Sigmoid colon (tissue), 7 donors: Measurements from ENCODE around the gene BRMS1. TPM values are rescaled to one million over a fixed set of nuclear protein-coding genes. Genes with fewer than 3 reads are reported as not detected.
A peak's percentile ranks its signal among the peaks of the same experiment; 100 is the strongest.

Experiments
- DNase-seq: peaks from one replicate; pipeline ENCODE4 v3.0.0-alpha.2; 2019
- H3K27ac ChIP-seq, 4 donors: fragments of 200-600 bp; sonication (generic); one replicate each; pipeline ENCODE4 v1.5.1; 2016 to 2019; ENCODE audit warnings: mild to moderate bottlenecking in 1 of 4
- H3K27me3 ChIP-seq, 3 donors: fragments of 200-600 bp; sonication (generic); one replicate each; pipeline ENCODE4 v1.5.1; 2019; ENCODE audit warnings: mild to moderate bottlenecking in 1 of 3
- H3K36me3 ChIP-seq, 4 donors: fragments of 200-600 bp; sonication (generic); one replicate each; pipeline ENCODE4 v1.5.1; 2016 to 2019
- H3K4me1 ChIP-seq, 4 donors: fragments of 200-600 bp; sonication (generic); one replicate each; pipeline ENCODE4 v1.5.1; 2017 to 2019
- H3K4me3 ChIP-seq, 4 donors: fragments of 200-600 bp; sonication (generic); one replicate each; pipeline ENCODE4 v1.5.1; 2017 to 2019; ENCODE audit warnings: mild to moderate bottlenecking in 2 of 4, moderate library complexity in 1 of 4
- H3K9me3 ChIP-seq, 4 donors: fragments of 200-600 bp in 3 of 4; sonication (generic) in 3 of 4; one replicate each; pipeline versions ENCODE4 v1.5.1 to v1.6.1; 2013 to 2019
- CTCF ChIP-seq, 4 experiments: fragments of 450-650 bp in 3 of 4; fragments of 200-600 bp in 1 of 4; IDR thresholded peaks; one replicate each; pipeline ENCODE4 v1.5.1; 2016 to 2019; ENCODE audit warnings: antibody characterized with exemption in 4 of 4, mild to moderate bottlenecking in 3 of 4, moderate library complexity in 2 of 4
- EP300 ChIP-seq, 4 donors: sonication (generic); formaldehyde crosslinking; IDR thresholded peaks; one replicate each; pipeline ENCODE4 v1.6.1; 2017; ENCODE audit warnings: antibody characterized with exemption in 4 of 4
- POLR2A ChIP-seq, 2 donors: fragments of 450-650 bp; IDR thresholded peaks; one replicate each; pipeline ENCODE4 v1.6.1; 2016; ENCODE audit warnings: antibody characterized with exemption in 2 of 2, mild to moderate bottlenecking in 2 of 2, moderate library complexity in 2 of 2
- POLR2AphosphoS5 ChIP-seq, 4 donors: sonication (generic); formaldehyde crosslinking; IDR thresholded peaks; one replicate each; pipeline ENCODE4 v1.6.1; 2017; ENCODE audit warnings: antibody characterized with exemption in 4 of 4
- WGBS, 2 donors: extraction: QIAGEN DNeasy Blood & Tissue Kit; methylation state at CpG; one replicate each; pipeline ENCODE4 v1.1.7; 2013; 5-methylcytosine and 5-hydroxymethylcytosine counted together
- intact Hi-C: fragments of 100-400 bp; cut with DNase I; formaldehyde crosslinking; loops from one replicate; pipeline ENCODE4 v1.15.1; 2023
- polyA plus RNA-seq, 3 donors: library from polyadenylated mRNA; stranded (reverse); fragments of 200-250 nt; gene quantifications; one replicate each; pipeline ENCODE4 v1.2.3, GENCODE V29; 2013
- total RNA-seq, 4 donors: library from RNA; depleted of rRNA; stranded (reverse); fragments of >200 nt; gene quantifications; one replicate each; pipeline ENCODE4 v1.1.0, GENCODE V29; 2016
- donor health status: healthy with polysubstance abuse.
- donor health status: Bipolar disorder and iron deficiency.
- donor health status: healthy.

The BRMS1 gene
- total and polyA plus RNA-seq, 7 donors: 20.2 to 81.8 (median 36.2) TPM

- DNase-seq: no peak
- H3K27me3 ChIP-seq: peaks cover 4 to 23% (median 13%) of the 10 kb centered on the region in 3 donors
- TF ChIP-seq POLR2AphosphoS5 (IDR thresholded peaks at IDR 0.05) (no peak), POLR2A (IDR thresholded peaks at IDR 0.05) (no peak), CTCF (IDR thresholded peaks at IDR 0.05) (no peak), EP300 (IDR thresholded peaks at IDR 0.05) (no peak)
- peaks cover 0 to 12% (median 10%) of the 10 kb centered on the region in 4 donors for H3K4me1 ChIP-seq
- intact Hi-C loops: no loop called here
- H3K36me3 ChIP-seq: no peaks in the 10 kb centered on the region
- no peaks in the 10 kb centered on the region for H3K9me3 ChIP-seq
- H3K4me3 ChIP-seq: no peak overlapping the region
- no peak overlapping the region for H3K27ac ChIP-seq
- WGBS, 2 donors: 94 to 95% methylated on average over 8 of the region's 8 CpGs
These were observed 22.1 kb upstream of the BRMS1 start for GRCh38 chr11:66366844-66367477.

GRCh38 chr11:66365711-66366619 is 21.1 kb upstream of the BRMS1 start:
- TF ChIP-seq POLR2AphosphoS5 (IDR thresholded peaks at IDR 0.05): no peak
- TF ChIP-seq POLR2A (IDR thresholded peaks at IDR 0.05): no peak
- TF ChIP-seq EP300 (IDR thresholded peaks at IDR 0.05): no peak
- no peak for TF ChIP-seq CTCF (IDR thresholded peaks at IDR 0.05)
- peak; percentile 42 for DNase-seq
- H3K4me1 ChIP-seq: peaks cover 0 to 2% (median under 1%) of the 10 kb centered on the region in 4 donors

GRCh38 chr11:66365166-66365565 is 20.3 kb upstream of the BRMS1 start:
- H3K36me3 ChIP-seq: no peaks in the 10 kb centered on the region
- H3K27me3 ChIP-seq: peaks cover 0 to 5% (median 4%) of the 10 kb centered on the region in 3 donors
- intact Hi-C loops: no loop called here
- no peaks in the 10 kb centered on the region for H3K9me3 ChIP-seq
- H3K27ac ChIP-seq: no peak overlapping the region
- no peak overlapping the region for H3K4me3 ChIP-seq
- TF ChIP-seq POLR2A (IDR thresholded peaks at IDR 0.05) (no peak), POLR2AphosphoS5 (IDR thresholded peaks at IDR 0.05) (no peak), EP300 (IDR thresholded peaks at IDR 0.05) (no peak), CTCF (IDR thresholded peaks at IDR 0.05) (no peak)
- peak; percentile 24 for DNase-seq
- H3K4me1 ChIP-seq: no peaks in the 10 kb centered on the region
- 94 to 98% methylated on average over 6 of the region's 6 CpGs for WGBS, 2 donors

More at GRCh38 chr11:66365711-66366619, 21.1 kb upstream of the BRMS1 start:
- H3K27ac ChIP-seq: no peak overlapping the region
- peaks cover 0 to 13% (median 4%) of the 10 kb centered on the region in 3 donors for H3K27me3 ChIP-seq
- intact Hi-C loops: no loop called here
- H3K36me3 ChIP-seq: no peaks in the 10 kb centered on the region
- WGBS, 2 donors: 86 to 89% methylated on average over 14 of the region's 14 CpGs
- H3K4me3 ChIP-seq: no peak overlapping the region
- no peaks in the 10 kb centered on the region for H3K9me3 ChIP-seq

- DNase-seq: no peak
- 72 to 81% methylated on average over 15 of the region's 15 CpGs for WGBS, 2 donors
- Histone ChIP-seq H3K9me3 (no peaks in the 10 kb centered on the region), H3K27me3 (peaks cover 0 to under 1% (median 0%) of the 10 kb centered on the region in 3 donors), H3K36me3 (no peaks in the 10 kb centered on the region), H3K27ac (no peak overlapping the region), H3K4me1 (no peaks in the 10 kb centered on the region), H3K4me3 (no peak overlapping the region)
- intact Hi-C loops: no loop called here
- TF ChIP-seq POLR2A (IDR thresholded peaks at IDR 0.05) (no peak), CTCF (IDR thresholded peaks at IDR 0.05) (peak in 1 of 4 experiments; percentile 23)
These were observed 19.1 kb upstream of the BRMS1 start for GRCh38 chr11:66363805-66364535.
